Thyroid gland (tissue), 4 donors: Measurements from ENCODE around the gene FBXO17. TPM values are rescaled to one million over a fixed set of nuclear protein-coding genes. Genes with fewer than 3 reads are reported as not detected.

Experiments
- DNase-seq, 2 donors: peaks; one replicate each; pipeline ENCODE4 v3.0.0-alpha.2; 2019
- H3K27ac ChIP-seq, 3 donors: fragments of 200-600 bp; sonication (generic); 1 replicate in 2 of 3; 2 replicates in 1 of 3; pipeline ENCODE4 v1.5.1; 2016 to 2019; ENCODE audit warnings: mild to moderate bottlenecking in 1 of 3, moderate library complexity in 1 of 3
- H3K27me3 ChIP-seq: fragments of 200-600 bp; sonication (generic); one replicate; pipeline ENCODE4 v1.5.1; 2019
- H3K36me3 ChIP-seq, 2 donors: fragments of 200-600 bp; sonication (generic); one replicate each; pipeline ENCODE4 v1.5.1; 2016 to 2019
- H3K4me1 ChIP-seq, 2 donors: fragments of 200-600 bp; sonication (generic); one replicate each; pipeline ENCODE4 v1.5.1; 2017 to 2019
- H3K4me3 ChIP-seq, 3 donors: fragments of 200-600 bp; sonication (generic); replicated peaks in 1 of 3; 1 replicate in 2 of 3; 2 replicates in 1 of 3; pipeline ENCODE4 v1.5.1; 2016; ENCODE audit warnings: mild to moderate bottlenecking in 1 of 3
- H3K9me3 ChIP-seq: fragments of 200-600 bp; sonication (generic); one replicate; pipeline ENCODE4 v1.5.1; 2017
- CTCF ChIP-seq, 6 experiments: fragments of 200-600 bp in 3 of 6; fragments of 450-650 bp in 3 of 6; sonication (generic) in 3 of 6; IDR thresholded peaks; one replicate each; pipeline ENCODE4 v1.5.1; 2016 to 2019; ENCODE audit warnings: antibody characterized with exemption in 6 of 6, mild to moderate bottlenecking in 2 of 6, inconsistent platforms in 1 of 6, moderate library complexity in 1 of 6
- POLR2A ChIP-seq, 2 donors: fragments of 450-650 bp; IDR thresholded peaks; one replicate each; pipeline ENCODE4 v1.6.1; 2017; ENCODE audit warnings: antibody characterized with exemption in 2 of 2, mild to moderate bottlenecking in 2 of 2, moderate library complexity in 1 of 2
- WGBS, 2 donors: methylation state at CpG; one replicate each; pipeline ENCODE4 v1.1.5; 2017; 5-methylcytosine and 5-hydroxymethylcytosine counted together
- intact Hi-C: fragments of 100-400 bp; cut with DNase I; formaldehyde crosslinking; loops from one replicate; pipeline ENCODE4 v1.15.1; 2023
- total RNA-seq, 4 donors: library from RNA; depleted of rRNA; stranded (reverse); fragments of >200 nt; gene quantifications; one replicate each; pipeline ENCODE4 v1.2.3, GENCODE V29; 2016

FBXO17 gene
- total RNA-seq, 4 donors from 2014 or later, result 4.3 to 18.0 (median 8.1) TPM

- WGBS, 2 donors, result 84 to 90% methylated on average over 10 to 13 of the region's 13 CpGs
- no peaks in the 10 kb centered on the region for H3K9me3 ChIP-seq
- peaks cover 6% of the 10 kb centered on the region in 2 donors for H3K36me3 ChIP-seq
- no peak overlapping the region for H3K27ac ChIP-seq
- H3K27me3 ChIP-seq, result no peaks in the 10 kb centered on the region
- no peak overlapping the region for H3K4me3 ChIP-seq
- intact Hi-C loops, result no loop called here
- no peak for TF ChIP-seq POLR2A (IDR thresholded peaks at IDR 0.05)
- TF ChIP-seq CTCF (IDR thresholded peaks at IDR 0.05), result no peak
- H3K4me1 ChIP-seq, result no peaks in the 10 kb centered on the region
- no peak for DNase-seq
Measured at GRCh38 chr19:38917921-38918491, 57.5 kb downstream of the FBXO17 start.

- WGBS, 2 donors, result 83 to 86% methylated on average over 8 to 9 of the region's 9 CpGs
- no peak for DNase-seq
- no peaks in the 10 kb centered on the region for H3K4me1 ChIP-seq
- no peak overlapping the region for H3K4me3 ChIP-seq
- H3K27ac ChIP-seq, result no peak overlapping the region
- H3K27me3 ChIP-seq, result no peaks in the 10 kb centered on the region
- H3K36me3 ChIP-seq, result peaks cover 6% of the 10 kb centered on the region in 2 donors
- intact Hi-C loops, result no loop called here
- TF ChIP-seq POLR2A (IDR thresholded peaks at IDR 0.05), result no peak
- TF ChIP-seq CTCF (IDR thresholded peaks at IDR 0.05), result no peak
- H3K9me3 ChIP-seq, result no peaks in the 10 kb centered on the region
Measured at GRCh38 chr19:38917516-38917915, 58.0 kb downstream of the FBXO17 start.

GRCh38 chr19:38915329-38916321, 59.9 kb downstream of the FBXO17 start:
- Histone ChIP-seq H3K4me1 (no peaks in the 10 kb centered on the region), H3K4me3 (no peak overlapping the region), H3K9me3 (no peaks in the 10 kb centered on the region), H3K27ac (no peak overlapping the region), H3K36me3 (no peaks in the 10 kb centered on the region), H3K27me3 (no peaks in the 10 kb centered on the region)
- WGBS, 2 donors, result 92 to 93% methylated on average over 36 to 44 of the region's 44 CpGs
- no peak for DNase-seq
- intact Hi-C loops, result no loop called here
- TF ChIP-seq CTCF (IDR thresholded peaks at IDR 0.05) (no peak), POLR2A (IDR thresholded peaks at IDR 0.05) (no peak)

GRCh38 chr19:38913958-38914357, 61.6 kb downstream of the FBXO17 start:
- Histone ChIP-seq H3K9me3 (no peaks in the 10 kb centered on the region), H3K36me3 (no peaks in the 10 kb centered on the region), H3K4me3 (no peak overlapping the region), H3K27ac (no peak overlapping the region), H3K27me3 (no peaks in the 10 kb centered on the region), H3K4me1 (no peaks in the 10 kb centered on the region)
- DNase-seq, result no peak
- WGBS, 2 donors, result 89 to 90% methylated on average over 8 of the region's 8 CpGs
- intact Hi-C loops, result no loop called here
- TF ChIP-seq POLR2A (IDR thresholded peaks at IDR 0.05) (no peak), CTCF (IDR thresholded peaks at IDR 0.05) (no peak)
